22Rv1 (cell line): ENCODE results near the gene PIGH.

Experiments used
- ZFX ChIP-seq: fragments of 450-650 bp; IDR thresholded peaks from 2 replicates; pipeline ENCODE4 v1.6.1; 2017; ENCODE audit warnings: antibody characterized with exemption, borderline replicate concordance
- TF ChIP-seq, protein P1 (sequence below): fragments of 450-650 bp; IDR thresholded peaks from 2 replicates; pipeline ENCODE4 v1.5.1; 2017; ENCODE audit warnings: mild to moderate bottlenecking

DNA sequence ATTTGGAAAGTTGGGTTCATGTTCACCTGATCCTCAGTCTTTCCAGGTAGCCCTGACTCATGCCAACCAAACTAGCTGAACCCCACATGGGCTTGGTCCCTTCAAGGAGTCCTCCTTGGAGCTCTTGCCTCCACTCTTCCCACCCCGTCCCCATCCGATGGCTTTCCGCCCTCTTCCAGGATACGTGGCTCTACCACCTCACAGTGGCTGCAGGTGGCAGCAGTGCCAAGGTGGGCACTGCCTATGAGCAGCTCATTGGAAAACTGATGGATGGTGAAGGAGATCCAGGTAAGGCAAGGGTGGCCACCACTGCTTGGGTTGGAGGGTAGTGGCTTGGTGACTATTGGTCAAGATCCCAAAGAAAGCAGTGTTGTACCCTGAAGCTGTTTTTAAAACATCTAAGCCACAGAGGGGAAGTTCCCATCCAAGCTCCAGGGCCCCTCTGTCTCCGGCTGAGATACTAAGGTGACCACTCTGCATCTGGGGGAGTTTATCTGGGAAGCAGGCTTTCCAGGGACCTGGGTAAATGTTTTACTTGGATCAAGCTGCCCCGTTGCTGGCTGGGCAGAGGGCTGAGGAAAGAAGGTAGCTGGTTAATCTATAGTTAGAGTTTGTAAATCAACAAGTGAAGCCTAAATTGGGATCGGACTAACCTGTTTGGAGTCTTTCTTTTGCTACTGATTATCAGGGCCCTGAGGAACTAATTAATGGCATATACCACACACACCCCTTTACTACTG lies 23.7 kb downstream of the PIGH start:
- TF ChIP-seq, protein P1, sequence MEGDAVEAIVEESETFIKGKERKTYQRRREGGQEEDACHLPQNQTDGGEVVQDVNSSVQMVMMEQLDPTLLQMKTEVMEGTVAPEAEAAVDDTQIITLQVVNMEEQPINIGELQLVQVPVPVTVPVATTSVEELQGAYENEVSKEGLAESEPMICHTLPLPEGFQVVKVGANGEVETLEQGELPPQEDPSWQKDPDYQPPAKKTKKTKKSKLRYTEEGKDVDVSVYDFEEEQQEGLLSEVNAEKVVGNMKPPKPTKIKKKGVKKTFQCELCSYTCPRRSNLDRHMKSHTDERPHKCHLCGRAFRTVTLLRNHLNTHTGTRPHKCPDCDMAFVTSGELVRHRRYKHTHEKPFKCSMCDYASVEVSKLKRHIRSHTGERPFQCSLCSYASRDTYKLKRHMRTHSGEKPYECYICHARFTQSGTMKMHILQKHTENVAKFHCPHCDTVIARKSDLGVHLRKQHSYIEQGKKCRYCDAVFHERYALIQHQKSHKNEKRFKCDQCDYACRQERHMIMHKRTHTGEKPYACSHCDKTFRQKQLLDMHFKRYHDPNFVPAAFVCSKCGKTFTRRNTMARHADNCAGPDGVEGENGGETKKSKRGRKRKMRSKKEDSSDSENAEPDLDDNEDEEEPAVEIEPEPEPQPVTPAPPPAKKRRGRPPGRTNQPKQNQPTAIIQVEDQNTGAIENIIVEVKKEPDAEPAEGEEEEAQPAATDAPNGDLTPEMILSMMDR: no peak
- no peak for TF ChIP-seq ZFX
